ENCODE data around the gene NBPF8.
"Not testable (repeated sequence)": the region's sequence is repeated elsewhere in the genome, so short reads cannot be mapped to it uniquely, and the experiment has no call there.

- TF ChIP-seq CTCF (IDR thresholded peaks at IDR 0.05; ENCODE audit: borderline replicate concordance, extremely low read depth, low read length, poor library complexity, severe bottlenecking); EZH2 (IDR thresholded peaks at IDR 0.05; ENCODE audit: borderline replicate concordance, low read depth, low read length, severe bottlenecking): not testable (repeated sequence)
Measured at GRCh38 chr1:120367709-120368108, 47.1 kb upstream of the NBPF8 start.

All from DND-41 (cell line).